HT1080 (cell line): ENCODE data around the gene ING5. TPM values are rescaled to one million over a fixed set of nuclear protein-coding genes. Genes with fewer than 3 reads are reported as not detected.
"Not testable (repeated sequence)": the region's sequence is repeated elsewhere in the genome, so short reads cannot be mapped to it uniquely, and the experiment has no call there.

ENCODE experiments used
- DNase-seq: peaks from one replicate; pipeline ENCODE4 v3.0.0-alpha.2; 2015; ENCODE audit warnings: low read depth
- polyA plus RNA-seq, 2 experiments: library from polyadenylated mRNA; depleted of rRNA; stranded (reverse); fragments of >200 nt; gene quantifications; 2 replicates each; pipeline ENCODE4 v1.2.3, GENCODE V29; 2015
- total RNA-seq: library from RNA; depleted of rRNA; stranded (reverse); fragments of >200 nt; shearing (Covaris generic); gene quantifications from 2 replicates; pipeline ENCODE4 v1.2.3, GENCODE V29; 2014; rRNA removed

ING5 gene
- 29.7 and 32.2 TPM in 2 replicates for total RNA-seq
- 21.6 and 26.9 TPM in 2 replicates for polyA plus RNA-seq (2015; cell fraction: cytosol; rRNA removed)
- polyA plus RNA-seq (2015; cell fraction: nucleus; rRNA removed), result 46.0 and 56.7 TPM in 2 replicates

DNA sequence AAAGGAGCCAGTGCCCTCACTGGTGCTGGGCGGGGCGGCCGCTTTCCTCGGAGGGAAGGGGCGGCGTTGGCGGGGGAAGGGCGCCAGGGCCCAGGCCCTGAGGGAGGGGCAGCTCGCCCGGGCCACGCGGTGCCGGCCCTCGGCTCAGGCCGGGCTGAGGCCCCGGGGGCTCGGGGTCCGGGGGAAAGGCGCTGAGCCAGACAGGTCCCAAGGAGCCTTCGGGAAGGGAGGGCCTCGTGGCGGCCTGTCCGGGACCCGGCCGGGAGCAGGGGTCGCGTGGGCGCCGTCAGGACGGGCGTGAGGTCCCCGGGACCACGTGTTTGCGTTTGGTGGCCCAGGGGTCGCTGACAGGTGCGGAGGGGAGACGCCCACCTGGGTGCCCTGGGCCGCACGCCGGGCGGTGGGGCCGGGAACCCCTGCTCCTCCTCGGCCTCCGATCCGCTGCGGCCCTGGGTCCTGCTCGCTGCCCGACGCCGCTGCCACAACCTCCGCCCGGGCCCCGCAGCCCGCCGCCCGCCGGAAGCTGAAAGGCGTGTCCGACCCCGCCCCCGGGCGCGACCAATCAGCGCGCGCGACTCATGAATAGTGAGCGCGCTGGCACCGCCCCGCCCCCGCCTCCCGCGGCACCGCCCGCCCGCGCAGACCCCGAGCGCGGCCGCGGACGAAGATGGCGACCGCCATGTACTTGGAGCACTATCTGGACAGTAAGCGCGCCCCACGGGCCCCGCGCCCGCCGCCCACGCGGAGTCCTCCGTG lies at the start of gene ING5:
TSS of gene ING5 (plus strand) at position 641 of the 756 bp plus-strand sequence. CDS start at position 668, 27 bp downstream.
- peak; percentile 86 for DNase-seq

DNA sequence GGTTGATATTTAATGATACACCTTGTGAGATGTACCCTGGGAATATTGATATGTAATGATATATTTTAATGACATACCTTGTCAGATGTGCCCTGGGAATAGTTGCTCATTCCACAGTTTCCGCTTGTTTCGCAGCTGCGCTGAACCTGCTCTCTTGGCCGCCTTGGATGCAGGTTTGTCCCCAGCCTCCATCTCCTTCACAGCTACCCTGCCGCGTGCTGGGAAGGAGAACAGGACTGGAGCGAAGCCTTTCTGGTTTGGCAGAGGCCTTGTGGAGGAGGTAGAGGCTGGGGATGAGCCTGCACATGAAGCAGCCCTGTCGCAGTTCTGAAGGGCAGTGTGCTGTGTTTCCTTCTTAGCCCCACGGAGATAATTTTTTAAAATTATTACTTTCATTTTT lies 49.7 kb upstream of the ING5 start:
- no peak for DNase-seq

- DNase-seq, result no peak
Observed at GRCh38 chr2:241652722-241653121, 49.1 kb upstream of the ING5 start.

DNA sequence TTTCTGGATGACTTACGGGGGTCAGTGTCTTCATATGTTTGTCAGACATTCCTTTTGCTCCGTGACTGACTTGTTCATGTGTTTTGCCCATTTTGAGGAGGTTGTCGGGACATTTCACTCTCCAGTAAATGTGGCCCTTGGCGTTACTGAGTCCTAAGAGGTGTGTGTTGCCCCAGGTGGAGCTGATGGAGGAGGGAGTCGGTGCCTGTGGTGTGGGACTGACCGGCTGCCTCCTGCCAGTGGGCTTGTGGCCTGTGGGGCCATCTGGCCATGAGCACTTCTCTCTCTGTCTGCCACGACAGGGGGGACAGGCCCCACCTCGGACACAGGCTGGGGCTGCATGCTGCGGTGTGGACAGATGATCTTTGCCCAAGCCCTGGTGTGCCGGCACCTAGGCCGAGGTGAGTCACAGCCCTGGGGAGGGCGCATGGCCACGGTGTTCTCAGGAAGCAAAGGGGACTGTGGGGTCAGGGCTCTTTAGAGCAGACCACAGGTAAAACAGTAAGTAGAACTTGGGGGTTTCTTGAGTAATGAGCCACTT lies 48.6 kb upstream of the ING5 start:
- DNase-seq, result no peak

DNA sequence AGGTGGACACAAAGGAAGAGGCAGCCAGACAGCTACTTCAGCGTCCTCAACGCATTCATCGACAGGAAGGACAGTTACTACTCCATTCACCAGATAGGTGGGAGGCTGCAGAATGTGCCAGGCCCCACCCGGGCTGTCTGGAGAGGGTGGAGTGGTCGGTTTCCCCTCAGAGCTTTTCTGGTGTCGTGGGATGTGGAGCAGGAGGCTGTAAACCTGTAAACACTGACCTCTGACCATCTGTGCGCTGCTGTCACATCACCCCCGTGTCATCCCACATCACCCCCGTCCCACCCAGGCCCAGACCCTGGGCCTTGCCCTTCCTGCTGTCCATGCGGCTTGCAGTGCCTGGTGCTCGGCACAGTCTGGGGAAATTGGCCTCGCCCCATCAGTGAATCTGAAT lies 47.3 kb upstream of the ING5 start:
- no peak for DNase-seq

GRCh38 chr2:241655516-241656189 lies 46.2 kb upstream of the ING5 start:
- no peak for DNase-seq

GRCh38 chr2:241656190-241656741 lies 45.6 kb upstream of the ING5 start:
- no peak for DNase-seq

DNA sequence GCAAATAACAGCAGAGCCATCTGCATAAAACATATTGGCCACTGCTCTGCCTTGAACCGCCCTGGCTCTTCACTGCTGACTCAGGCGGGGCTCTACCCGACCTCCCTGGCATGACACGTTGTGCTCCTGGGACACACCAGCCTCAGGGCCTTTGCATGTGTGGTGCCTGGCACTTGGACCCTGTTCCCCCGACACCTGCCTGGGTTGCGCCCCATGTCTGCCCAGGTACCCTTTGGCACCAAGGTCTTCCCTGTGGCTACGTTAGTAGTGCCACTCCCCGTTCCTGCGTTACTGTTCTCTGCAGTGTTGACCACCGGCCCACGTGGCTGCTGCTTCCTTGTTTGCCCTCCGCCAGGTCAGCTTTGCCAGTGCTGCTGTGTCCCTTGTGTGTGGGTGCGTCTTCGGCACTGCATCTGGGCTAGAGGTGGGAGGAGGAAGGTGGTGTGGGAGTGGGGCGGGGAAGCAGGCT lies 44.0 kb upstream of the ING5 start:
- DNase-seq, result no peak

DNA sequence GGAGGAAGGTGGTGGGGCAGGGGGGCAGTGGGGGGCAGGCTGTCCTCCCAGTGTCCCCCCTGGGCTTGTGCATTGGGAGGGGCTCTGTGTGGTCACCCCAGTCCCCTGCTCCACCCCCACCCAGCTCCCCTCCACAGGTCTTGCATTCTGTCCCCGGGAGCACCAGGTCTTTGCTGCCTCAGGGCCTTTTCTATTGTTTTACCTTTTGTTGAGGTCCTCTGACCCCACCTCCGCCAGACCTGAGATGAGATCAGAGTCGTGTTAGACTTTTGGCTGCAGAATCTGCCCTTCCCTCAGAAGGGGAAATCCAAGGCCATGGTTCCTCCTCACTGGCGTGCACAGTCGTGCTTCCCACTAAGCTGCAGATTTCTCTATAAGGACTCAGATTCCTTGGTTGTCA lies 43.5 kb upstream of the ING5 start:
- DNase-seq, result no peak

- DNase-seq, result no peak
Observed at GRCh38 chr2:241659150-241659739, 42.6 kb upstream of the ING5 start.

DNA sequence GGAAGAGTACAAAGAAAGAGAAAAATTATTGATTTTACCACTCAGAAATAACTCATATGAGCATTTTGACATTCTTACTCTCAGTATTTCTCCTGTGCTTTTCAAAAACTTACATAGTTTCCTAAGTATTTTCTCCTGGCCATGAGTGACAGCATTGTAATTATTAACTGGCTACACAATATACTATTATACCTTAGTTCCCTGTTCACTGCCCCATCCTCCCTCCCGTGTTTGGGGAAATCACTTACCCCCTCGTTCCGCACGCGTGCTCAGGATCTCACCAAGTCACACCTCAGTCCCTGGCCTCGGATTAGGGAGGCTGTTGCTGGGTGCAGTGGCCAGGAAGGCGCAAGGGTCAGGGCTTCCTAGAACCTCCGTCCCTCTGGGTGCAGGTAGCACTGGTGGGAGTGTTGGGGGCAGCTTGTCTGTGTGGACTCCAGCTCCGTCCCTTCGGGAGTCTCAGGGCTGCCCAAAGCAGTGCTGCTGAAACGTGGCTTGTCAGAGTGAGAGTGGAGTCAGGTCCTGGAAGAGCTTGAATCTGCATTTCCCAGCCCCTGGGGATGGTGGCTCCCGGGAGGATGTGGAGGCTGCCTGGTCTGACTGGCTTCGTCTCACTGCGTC lies 41.1 kb upstream of the ING5 start:
- DNase-seq, result no peak

DNA sequence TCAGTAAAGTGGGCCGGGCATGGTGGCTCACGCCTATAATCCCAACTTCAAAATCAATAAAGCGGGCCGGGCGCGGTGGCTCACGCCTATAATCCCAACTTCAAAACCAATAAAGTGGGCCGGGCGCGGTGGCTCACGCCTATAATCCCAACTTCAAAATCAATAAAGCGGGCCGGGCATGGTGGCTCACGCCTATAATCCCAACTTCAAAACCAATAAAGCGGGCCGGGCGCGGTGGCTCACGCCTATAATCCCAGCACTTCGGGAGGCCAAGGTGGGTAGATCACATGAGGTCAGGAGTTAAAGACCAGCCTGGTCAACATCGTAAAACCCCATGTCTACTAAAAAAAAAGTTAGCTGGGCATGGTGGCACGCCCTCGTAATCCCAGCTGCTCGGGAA lies 39.1 kb upstream of the ING5 start:
- not testable (repeated sequence) for DNase-seq

GRCh38 chr2:241665731-241666440 lies 36.0 kb upstream of the ING5 start:
- no peak for DNase-seq

- no peak for DNase-seq
Observed at GRCh38 chr2:241666627-241667400, 35.0 kb upstream of the ING5 start.

DNA sequence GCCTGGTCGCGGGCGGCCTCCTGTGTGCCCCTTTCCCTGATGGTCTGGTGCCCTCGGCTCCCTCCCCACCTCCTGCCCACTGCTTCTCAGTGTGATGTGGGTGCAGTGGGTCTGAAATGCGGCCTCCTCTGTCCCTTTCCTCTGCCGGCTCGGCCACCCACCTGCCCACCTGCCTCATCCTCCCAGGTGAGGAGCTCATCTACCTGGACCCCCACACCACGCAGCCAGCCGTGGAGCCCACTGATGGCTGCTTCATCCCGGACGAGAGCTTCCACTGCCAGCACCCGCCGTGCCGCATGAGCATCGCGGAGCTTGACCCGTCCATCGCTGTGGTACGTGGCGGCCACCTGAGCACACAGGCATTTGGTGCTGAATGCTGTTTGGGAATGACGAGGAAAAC lies 33.5 kb upstream of the ING5 start:
- DNase-seq, result no peak

DNA sequence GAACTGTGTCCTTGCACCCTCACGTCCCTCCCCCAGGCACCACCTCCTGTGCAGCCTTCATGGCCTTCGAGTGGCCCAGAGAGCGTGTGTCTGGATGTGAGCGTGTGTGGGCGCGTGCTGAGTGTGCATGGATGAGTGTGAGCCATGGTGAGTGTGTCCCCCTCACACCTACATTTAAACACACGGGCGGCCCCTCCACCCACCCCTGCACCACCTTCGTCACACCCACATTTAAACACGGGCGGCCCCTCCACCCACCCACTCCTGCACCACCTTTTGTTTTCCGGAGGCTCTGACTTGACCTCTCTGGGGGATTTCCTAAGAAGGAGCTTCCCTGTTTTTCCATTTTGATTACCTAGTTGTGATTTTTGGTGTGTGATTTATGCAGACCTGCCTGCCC lies 33.0 kb upstream of the ING5 start:
- DNase-seq, result no peak

DNA sequence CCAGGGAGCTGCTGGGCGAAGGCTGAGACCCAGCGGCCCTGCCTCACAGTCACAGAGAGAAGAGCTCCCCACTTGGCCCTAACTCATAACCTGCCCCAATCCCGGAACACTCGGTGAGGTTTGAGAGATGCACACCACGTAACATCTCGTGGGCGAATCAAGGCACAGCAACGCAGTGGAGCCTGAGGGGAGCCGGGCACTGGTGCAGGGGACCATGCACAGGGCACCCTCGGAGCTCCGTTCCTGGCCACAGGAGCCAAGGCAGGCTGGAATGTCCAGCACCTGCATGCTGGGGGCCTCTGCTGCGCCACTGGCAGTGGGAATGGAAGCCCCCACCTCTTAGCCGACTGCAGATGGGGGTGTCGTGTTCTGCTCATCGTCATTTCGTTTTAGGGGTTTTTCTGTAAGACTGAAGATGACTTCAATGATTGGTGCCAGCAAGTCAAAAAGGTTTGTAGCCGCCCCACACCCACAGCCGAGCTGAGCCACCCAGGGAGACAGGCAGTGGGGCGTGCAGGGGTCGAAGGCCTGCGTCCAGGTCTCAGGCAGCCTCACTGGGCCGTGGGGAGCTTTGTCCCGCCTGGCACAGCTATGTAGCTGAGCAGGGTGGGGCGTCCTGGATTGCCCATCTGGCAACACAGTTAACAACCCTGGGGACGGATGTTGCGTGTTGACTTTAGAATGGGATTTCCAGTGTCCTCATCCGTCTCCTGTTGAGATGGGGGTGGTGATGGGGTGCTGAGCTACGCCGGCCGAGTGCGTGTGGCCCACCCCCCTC lies 31.3 kb upstream of the ING5 start:
- no peak for DNase-seq

DNA sequence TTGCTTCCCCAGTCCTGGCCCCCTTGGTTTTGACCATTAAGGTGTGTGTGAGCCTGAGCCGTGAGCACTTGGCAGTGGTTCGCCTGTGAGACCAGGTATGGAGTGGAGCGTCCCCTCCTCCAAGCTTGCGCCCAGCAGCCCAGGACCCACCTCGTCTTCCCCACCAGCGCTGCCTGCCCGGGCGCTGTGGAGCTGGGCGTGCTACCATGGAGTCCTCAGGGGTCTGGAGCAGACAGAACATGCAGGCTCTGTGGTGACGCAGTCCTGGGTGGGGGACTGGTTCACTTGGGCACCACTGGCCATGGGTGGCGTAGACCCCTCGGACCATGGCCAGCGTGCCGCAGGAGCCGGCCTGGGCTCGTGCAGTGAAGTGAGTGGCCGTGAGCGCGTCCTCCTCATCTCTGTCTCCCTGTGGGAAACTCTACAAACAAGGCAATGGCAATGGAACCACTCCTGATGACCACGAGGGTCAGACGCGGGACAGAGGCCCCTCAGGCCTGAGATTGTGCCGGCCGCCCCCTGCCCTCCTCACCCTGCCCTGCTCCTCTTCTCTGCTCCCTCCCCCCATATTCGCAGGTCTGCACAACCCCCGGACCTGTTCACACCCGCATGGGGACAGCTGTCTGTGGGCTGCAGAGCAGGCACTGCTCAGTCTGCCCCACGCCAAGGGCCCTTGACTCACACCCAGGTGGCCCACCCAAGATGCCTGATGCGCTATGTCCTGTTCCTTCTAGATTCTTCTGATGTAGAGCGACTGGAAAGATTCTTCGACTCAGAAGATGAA lies 30.2 kb upstream of the ING5 start:
- no peak for DNase-seq
